NOMO-1 treated with DMSO at 0.1 percent for 48 hours (cell line): ENCODE data around the gene IFT27.

Experiments used
- DNase-seq: peaks from one replicate; lab custom pipeline; 2025; ENCODE audit not compliant: unreplicated experiment; lab: John Stamatoyannopoulos, UW

Gene IFT27

DNA sequence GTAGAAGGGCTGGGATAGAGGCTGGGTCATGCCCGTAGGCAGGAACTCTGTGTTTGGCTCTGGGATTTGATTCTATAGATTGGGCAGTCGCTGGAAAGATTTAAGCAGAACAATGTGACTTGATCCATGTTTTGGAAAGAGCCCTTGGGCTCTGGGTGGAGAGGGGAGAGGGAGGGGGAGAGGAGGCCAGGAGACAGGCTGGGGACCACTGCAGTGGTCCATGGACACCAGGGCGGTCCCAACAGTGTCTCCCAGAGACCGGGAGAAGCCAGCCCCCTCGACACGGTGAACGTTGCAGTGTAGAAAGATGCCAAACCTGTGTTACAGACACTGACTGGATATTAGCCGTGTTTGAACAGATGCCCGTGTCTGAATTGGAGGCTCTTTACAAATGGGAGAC lies 21.5 kb upstream of the IFT27 start:
- DNase-seq, result no peak

DNA sequence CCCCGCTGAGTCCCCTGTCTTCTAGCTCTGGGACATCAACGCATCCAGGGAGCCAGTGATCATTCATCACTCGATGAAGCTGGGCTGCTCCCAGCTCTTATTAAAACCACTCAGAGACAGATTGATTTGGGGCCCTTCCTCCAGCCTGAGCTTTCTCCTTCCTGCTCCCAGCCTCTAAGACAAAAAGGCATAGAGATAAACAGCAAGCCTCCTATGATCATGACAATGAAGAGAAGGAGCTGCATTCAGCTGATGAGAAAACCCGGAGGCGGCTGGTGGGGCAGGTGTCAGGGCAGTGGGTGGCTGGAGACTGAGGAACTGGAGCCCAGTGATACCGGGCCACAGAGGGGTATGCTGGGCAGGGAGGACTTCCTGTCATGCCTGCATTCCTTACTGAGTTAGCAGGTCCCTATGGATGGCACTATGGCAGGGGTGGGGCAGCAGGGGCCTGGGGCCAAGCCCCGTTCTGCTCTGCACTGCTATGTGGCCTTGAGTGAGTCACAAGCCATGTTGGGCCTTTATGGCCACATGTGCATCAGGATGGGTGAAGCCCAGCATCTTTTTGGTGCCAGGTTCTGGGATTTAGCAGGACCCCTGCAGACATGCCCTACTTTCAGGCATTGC lies 20.7 kb upstream of the IFT27 start:
- no peak for DNase-seq

DNA sequence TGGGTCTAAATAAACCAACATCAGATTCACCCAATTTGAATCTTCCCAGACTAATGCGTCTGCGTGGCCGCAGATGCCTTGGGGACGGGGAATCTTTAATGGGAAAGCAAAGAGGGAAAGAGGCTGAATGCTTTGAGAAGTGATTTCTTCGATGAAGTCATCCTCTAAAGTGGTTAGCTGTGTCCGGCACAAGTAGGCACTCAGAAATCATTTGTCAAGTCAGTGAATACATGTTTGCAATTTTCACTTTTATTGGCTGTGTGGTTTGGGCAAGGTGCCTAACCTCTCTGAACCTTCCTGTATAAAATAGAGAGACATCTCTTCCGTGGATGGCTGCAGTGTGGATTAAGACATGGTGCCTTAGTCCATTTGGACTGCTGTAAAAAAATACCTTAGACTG lies 19.7 kb upstream of the IFT27 start:
- DNase-seq, result no peak

DNA sequence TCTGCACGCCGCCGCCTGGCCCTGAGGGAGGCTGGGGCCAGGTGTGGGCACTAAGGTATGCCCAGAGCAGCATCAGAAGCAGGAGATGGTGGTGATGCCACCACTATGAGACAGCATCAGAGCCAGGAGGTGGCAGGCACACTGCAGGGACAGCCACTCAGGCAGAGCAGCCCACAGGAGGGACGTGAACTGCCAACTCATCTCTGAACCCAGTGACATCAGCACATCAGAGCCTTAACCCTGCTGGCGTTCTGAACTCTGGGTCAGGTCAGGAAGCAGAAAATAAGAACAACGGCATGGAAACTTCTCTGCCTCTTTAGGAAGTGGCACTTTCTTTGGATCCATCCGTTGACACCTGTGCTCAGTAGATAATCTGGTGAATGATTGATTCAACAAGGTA lies 14.7 kb upstream of the IFT27 start:
- peak; percentile 29 for DNase-seq

DNA sequence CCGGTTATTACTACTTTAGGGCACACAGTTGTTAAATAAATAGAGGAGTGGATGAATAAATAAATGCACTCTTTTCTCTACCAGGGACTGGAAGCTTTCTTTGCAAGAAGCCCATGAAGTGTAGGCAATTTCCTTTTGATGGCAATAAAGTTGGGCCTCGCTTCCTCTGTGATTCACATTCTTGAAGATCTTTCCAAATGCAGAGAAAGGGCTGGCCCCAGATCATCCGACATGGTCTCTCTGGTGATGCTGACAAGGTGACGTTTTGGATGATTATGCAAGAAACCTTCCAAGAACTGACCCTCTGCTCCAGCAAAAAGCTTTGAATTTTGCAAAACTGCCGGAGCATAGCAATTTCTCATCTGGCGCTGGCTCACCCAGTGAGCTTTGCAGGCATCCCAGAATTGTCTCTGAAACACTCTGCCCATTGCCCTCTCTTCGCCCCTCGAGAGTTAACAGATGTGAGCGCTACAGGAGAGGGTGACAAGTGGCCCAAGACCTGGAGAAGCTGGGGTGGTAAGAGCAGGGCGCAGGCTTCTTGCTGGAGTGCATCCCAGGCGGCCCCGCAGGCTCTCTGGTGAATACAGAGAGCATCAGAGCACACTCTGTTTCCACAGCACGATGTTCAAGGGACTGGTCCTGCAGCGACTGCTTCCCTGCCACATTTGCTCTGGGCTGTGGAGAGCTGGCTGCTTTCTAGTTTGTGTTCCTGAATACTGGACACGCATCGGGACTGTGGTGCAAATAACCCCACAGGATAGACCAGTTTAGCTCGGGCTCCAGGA lies 11.5 kb upstream of the IFT27 start:
- peak; percentile 18 for DNase-seq

DNA sequence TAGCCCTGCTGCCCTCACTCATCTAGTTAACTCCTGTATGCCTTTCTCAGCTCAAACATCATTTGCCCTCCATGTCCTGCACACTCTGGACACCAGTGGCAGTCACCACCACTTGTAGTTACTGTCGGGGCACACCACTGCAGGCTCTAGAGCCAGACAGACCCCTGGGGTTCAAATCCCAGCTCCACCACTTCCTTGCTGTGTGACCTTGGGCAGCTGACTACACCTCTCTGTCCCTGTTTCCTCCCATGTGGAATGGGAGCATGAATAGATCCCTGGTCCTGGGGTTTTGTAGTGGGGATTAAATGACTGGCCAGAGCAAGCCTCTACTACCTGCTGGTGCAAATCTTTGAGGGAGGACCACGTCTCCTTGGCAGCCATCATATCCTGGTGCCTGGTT lies 7.8 kb upstream of the IFT27 start:
- no peak for DNase-seq

DNA sequence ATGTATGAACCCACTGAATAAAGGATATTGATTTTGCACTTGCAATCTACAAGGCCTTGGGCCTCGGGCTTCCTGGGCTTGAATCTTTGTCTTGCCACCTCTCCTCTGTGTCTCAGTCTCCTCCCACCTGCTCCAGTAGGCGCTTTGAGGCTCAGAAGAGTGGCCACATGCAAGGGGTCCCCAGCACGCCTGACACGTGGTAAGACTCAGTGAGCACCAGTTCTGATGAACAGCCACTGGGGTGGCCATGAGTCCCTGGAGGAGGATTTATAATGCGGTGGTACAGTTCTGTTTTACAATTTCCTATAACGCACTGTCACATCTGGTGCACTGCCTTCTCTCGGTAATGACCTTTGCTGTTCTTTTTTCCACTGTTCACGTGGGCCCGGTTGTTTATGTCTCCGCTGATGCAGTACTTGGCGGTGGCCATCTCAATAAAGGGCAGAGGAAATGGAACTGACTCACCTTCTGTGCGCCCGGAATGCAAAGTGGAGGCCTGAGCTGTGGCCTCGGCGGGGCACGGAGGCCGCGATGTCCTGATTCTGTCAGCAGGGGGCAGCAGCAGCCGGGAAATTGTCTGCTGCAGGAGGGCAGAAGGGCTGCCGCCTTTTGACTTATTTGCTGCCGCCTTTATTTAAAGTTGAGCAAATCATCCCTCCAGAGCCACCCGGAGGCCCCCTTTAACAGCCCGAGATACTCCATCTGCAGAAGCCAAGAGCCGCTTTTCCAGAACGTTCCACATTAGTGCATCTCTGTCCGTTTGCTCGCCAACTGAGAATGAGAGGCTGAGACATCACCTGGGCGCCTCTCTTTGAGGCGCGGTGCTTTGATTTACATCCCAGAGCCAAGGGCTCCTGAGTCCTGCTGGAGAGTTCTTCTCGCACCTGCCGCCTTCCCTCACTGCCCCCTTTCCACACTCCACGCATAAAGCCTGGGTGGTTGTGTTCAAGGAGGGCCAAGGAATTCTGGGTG lies 6.0 kb upstream of the IFT27 start:
- DNase-seq, result peak; percentile 87

DNA sequence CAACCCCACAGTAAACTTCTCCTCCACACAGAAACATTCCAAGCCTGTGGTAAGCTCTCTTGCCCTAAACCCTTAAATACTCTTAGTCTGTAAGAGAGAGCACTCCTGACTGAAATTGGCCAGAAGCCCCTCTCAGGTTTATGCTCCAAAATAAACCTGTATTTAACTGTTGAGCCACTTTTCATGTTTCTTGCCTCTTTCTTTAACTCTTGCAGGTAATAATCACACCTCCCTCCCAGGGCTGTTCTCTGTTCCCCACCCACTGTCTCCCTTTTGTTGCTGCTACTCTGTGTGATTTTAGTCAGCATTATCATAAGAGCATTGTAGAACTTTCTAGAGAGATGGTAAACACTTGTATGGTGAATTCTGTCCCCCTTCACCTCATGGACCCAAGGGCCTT lies 2.1 kb upstream of the IFT27 start:
- DNase-seq, result no peak

DNA sequence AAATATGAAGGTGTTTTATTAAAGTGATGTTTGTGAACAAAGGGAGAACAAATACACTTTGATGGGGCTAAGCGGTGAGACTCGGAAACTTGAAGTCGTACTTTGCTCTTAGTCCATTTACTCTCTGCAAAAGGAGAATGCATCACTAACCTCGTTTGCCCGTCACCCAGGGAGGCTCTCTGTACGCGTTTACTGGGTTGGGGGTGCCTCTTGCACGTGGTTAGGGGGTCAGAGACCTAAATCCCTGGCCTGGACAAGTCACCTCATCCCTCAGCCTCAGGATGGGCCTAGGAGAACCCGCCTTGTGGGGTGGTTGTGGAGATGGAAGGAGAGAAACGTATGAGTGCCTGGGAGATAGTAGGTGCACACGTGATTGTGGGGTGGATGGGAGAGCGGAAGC lies 803 bp upstream of the IFT27 start:
- DNase-seq, result no peak

DNA sequence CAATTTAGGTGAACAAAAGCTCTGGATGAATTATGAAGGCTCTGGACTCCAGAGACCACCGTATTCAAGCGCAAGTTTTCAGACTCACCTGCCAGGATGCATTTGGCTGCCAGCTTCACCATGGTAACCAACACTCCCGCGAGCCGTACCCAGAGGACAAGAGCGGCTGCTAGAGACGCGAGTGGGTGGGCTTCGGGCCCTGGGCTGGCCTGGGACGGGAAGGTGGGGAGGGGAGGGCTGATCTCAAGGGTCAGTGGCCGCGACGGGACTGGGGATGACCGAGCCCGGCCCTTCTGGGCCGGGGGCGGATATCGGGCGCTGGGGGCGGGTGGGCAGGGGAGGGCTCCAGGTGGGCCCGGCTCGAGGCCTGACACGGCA lies 344 bp downstream of the IFT27 start:
- no peak for DNase-seq

DNA sequence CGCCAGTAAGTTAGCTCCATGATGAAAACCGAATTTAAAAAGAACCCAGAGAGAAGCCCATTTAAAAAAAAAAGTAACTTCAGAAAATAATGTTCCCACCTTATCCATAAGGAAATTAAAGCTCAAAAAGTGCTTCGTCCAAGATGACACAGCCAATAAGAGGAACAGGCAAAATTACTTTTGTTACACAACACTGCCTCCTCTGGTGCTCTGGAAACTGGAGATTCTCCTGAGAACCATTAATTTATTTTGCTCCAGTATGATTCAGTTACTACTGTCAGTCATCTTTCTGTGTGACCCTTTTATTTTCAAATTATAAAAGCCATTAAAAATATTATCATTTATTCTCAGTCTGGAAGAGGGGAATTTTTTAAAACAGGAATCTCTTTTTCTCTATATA lies 2.0 kb downstream of the IFT27 start:
- DNase-seq, result peak; percentile 57

DNA sequence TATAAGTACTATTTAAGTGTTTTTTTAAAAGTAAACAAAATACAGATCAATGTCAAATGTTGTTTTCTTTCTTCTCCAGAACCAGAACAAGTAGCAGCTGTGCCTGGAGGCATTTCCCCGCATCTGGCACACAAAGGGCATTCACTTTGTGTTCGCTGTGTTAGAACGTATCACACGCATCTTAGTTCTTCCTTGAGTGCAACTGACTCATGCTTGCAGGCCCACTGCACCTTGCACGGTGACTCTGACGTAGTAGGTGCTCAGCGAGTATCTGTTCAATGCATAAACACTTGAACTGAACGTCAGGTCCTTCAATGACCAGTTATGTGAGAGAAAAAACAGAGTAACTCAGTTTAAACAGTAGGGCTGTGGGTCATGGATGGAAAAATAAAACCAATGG lies 3.5 kb downstream of the IFT27 start:
- DNase-seq, result no peak

DNA sequence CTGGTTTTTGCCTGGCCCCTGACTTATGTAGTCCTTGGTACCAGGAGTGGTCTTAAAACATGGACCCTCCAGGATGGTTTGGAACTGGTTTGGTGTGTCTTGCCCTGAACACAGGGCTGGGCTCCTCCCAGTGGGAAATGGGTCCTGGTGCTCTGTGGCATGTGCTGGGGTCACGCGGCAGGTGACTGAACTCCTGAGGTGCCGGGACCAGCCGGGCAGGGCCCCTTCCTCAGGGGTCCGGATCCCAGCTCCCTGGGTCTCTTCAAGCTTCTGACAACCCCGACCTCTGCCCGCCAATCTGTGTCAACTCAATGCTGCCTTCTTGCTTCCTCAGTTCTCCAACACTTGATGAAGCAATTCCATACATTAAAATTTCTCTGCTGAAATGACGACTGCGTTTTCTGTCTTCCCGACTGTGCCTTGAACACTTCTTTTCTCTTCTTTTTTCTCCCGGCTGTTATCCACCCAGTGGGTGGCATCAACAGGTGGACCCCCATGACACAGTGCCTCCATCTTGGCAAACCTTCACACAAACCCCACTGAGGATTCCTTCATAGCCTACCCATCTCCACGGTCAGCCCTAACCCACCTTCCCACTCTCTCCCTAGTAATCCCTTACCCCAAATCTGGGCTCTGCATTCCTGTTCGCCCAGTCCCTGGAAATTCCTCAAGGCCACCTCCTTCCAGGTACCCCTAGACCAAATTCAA lies 4.4 kb downstream of the IFT27 start:
- DNase-seq, result no peak

DNA sequence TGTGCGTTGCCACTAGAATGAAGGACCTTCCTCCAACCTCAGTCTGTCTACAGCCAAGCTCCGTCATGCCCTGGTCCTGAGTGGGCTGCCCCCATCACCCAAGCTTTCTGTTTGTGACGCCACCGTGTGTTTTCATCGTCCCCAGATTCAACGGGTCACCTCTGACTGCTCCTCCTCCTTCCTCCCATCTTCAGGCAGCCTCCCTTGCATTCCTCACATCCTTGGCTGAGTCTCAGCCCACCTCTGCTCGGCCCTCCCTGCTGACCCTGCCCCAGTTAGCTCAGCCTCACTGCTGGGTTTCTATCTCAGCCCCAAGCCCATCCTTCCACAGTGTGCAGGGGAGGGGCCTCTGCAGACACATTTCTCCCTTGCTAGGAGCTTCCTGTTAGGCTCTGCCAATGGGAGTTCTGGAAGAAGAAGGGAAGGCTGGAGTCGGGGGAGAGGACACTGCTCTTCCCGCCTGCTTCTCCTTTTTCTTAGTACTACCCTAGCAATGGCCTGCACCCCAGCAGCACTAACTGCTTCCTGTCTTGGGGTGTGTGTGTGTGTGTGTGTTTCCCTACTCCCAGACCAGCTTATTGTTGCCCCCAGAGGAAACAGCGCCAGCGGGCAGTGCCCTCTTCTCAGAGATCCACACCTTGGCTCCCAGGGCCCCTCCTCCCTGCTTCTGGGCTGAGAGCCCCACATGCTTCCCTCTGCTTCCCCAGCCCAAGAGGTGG lies 5.2 kb downstream of the IFT27 start:
- no peak for DNase-seq

DNA sequence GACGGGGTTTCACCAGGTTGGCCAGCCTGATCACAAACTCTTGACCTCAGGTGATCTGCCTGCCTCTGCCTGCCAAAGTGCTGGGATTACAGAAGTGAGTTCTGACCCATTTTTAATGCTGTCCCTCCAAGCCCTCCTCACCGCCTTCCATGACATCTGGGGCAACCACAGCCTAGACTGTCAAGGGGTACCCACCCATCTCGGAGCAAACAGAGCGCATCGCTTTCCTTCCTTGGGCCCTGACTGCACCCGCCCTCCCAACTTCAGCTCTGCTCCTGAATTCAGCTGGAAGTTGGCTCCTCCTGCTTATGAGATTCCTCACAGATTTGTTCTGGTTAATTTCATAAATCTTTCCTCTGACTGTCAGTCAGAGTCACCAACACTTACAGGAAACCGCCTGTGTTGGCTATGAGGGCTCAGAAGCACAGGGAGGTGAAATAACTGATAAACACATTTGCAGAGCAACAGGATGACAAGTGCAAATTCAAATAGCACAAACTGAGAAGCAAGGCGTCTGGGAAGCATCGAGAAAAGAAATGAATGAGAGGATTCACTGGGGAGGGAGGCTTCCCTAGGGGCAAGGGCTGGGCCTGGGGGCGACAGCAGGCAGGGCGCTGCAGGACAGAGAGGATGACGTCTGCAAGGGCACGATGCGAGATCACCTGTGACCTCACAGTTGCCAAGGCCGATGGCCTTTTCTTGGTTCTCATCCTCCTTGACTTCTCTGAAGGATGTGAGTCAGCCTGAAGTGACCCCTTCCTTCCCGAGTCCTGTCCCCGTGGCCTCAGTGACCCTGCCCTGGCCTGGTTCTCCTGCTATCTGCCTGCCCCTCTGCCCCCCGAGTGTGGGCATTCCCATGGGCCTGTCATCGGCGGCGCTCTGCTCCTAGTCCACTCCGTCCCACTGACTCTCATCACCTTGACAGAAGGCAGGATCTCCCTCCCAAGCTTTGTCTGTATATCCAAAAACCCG lies 6.1 kb downstream of the IFT27 start:
- no peak for DNase-seq

DNA sequence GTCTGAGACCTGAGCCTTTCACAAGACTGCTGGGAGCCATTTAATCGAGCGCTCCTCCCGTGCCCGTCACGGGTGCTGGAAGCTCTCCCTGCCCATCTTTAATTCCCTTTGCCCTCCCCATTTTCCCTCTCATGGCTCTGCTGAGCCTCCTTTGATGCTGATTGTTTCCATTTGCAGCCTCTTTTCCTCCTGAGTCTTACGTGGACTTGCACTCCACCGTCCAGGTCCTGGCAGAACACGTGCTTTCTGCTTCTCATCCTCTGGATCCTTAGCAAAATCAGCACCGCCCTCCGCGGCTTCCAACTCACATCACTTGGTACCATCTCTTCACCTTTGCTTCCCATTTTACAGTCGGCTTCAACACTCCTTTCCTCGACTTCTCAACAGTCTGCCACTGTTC lies 7.3 kb downstream of the IFT27 start:
- no peak for DNase-seq

DNA sequence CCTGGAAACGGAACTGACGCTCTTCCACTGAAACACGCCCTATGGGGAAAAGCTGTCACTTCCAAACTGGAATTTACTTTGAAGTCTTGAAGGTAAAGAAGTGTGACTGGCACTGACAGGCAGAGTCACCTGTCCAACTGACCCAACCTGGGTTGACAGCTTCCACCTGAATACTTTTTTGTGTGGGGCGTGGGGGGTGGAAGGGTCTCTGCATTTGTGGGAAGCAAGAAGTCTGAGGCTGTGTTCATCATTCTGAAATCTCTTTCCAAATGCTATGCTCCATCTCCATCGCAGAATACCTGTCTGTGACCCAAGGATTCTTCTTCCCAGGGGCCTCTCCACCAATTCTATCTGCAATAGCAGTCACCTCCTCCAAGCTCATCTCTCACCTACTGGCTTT lies 7.8 kb downstream of the IFT27 start:
- no peak for DNase-seq

DNA sequence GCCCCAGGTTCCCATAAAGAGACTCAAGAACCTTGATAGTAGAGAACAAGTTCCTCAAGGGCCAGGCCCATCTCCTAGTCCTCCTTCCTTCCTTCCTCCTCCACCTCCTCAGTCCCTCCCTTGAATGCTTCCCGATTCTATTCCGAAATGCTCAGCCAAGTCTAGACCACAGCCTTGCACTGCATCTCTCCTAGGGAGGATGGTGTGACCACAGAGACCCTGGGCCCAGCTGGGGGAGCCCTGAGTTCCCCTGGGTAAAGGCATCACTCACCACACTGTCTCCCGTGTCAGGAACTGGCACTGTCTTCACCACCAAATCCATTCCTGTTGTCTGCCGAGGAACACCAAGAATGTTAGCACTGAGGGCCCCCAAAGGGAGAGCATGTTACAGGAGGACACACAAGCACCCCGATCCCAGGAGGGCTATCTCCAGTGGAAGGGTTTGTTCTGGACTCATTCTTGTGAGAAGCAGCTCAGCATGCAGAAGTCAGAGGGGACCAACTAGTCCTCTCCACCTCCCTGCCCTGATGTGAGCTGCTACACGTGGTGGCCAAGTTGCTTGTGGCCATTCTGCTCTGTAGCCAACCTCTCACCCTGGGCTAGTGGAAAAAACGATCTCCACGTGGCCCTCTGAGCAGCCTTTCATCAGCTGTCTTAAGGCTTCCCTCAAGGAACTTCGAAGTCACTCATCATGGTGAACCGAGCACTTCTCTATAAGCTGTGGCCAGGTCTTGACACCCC lies 8.7 kb downstream of the IFT27 start:
- DNase-seq, result no peak
